T-cell (primary cell): ENCODE data around the gene C12orf50. TPM values are rescaled to one million over a fixed set of nuclear protein-coding genes. Genes with fewer than 3 reads are reported as not detected.
A peak's percentile ranks its signal among the peaks of the same experiment; 100 is the strongest.

ENCODE experiments used
- ATAC-seq, 4 experiments: fragments of 200-7000 bp in 3 of 4; fragments of 150-1000 bp in 1 of 4; cut with Tn5 transposase; replicated peaks in 1 of 4; 1 replicate in 3 of 4; 2 replicates in 1 of 4; pipeline ENCODE4 v1.10.0; 2021; ENCODE audit warnings: moderate library complexity in 3 of 4, mild to moderate bottlenecking in 2 of 4, moderate number of reproducible peaks in 1 of 4
- CTCF ChIA-PET, 2 donors: fragments of 300-600 bp; sonication (Branson Sonifier 250); formaldehyde crosslinking; loops; one replicate each; lab custom pipeline; 2022; ENCODE audit warnings: antibody characterized with exemption in 2 of 2; lab: Charles Lee
- POLR2A ChIA-PET, 2 donors: fragments of 300-600 bp; sonication (Branson Sonifier 250); formaldehyde crosslinking; loops; one replicate each; lab custom pipeline; 2022; ENCODE audit warnings: antibody characterized with exemption in 2 of 2; lab: Charles Lee
- DNase-seq, 35 experiments: peaks; one replicate each; pipeline versions ENCODE4 v3.0.0 to v3.0.0-alpha.2; 2013 to 2023
- H3K27ac ChIP-seq: one replicate; pipeline ENCODE4 v1.5.1; 2013; ENCODE audit warnings: low read length
- H3K27me3 ChIP-seq, 2 experiments: replicated peaks in 1 of 2; 1 replicate in 1 of 2; 2 replicates in 1 of 2; pipeline versions ENCODE4 v1.6.1 to v1.7.0; 2013; ENCODE audit warnings: low read length in 1 of 2, mixed read lengths in 1 of 2; ENCODE audit not compliant: control insufficient read depth in 2 of 2, insufficient read depth in 2 of 2; ENCODE audit errors: extremely low read depth in 1 of 2
- H3K36me3 ChIP-seq, 2 donors: 1 replicate in 1 of 2; 2 replicates in 1 of 2; pipeline versions ENCODE4 v1.6.1 to v1.7.0; 2013; ENCODE audit warnings: low read length in 1 of 2; ENCODE audit not compliant: control insufficient read depth in 2 of 2, insufficient read depth in 1 of 2; ENCODE audit errors: extremely low read depth in 1 of 2
- H3K4me1 ChIP-seq, 2 experiments: 1 replicate in 1 of 2; 2 replicates in 1 of 2; pipeline versions ENCODE4 v1.6.1 to v1.7.0; 2013; ENCODE audit warnings: low read length in 2 of 2, mixed read lengths in 1 of 2; ENCODE audit not compliant: insufficient read depth in 2 of 2, control insufficient read depth in 1 of 2; ENCODE audit errors: extremely low read depth in 1 of 2
- H3K4me3 ChIP-seq, 2 donors: 1 replicate in 1 of 2; 2 replicates in 1 of 2; pipeline versions ENCODE4 v1.5.1 to v1.7.0; 2013; ENCODE audit warnings: mild to moderate bottlenecking in 2 of 2, low read length in 1 of 2, moderate library complexity in 1 of 2; ENCODE audit not compliant: control insufficient read depth in 1 of 2; ENCODE audit errors: extremely low read depth in 1 of 2
- H3K9me3 ChIP-seq: 2 replicates; pipeline ENCODE4 v1.7.0; 2013
- H3K27ac Mint-ChIP-seq, 2 donors: one replicate each; pipeline ENCODE4 v1.8.0; 2020 to 2021; ENCODE audit warnings: mild to moderate bottlenecking in 2 of 2, mixed read lengths in 2 of 2
- H3K27me3 Mint-ChIP-seq, 2 donors: one replicate each; pipeline ENCODE4 v1.8.0; 2021 to 2022; ENCODE audit warnings: mixed read lengths in 2 of 2
- H3K36me3 Mint-ChIP-seq: one replicate; pipeline ENCODE4 v1.8.0; 2021; ENCODE audit warnings: mixed read lengths
- H3K4me1 Mint-ChIP-seq, 3 donors: one replicate each; pipeline ENCODE4 v1.8.0; 2020 to 2022; ENCODE audit warnings: mixed read lengths in 3 of 3, mild to moderate bottlenecking in 1 of 3
- H3K4me3 Mint-ChIP-seq, 3 donors: one replicate each; pipeline ENCODE4 v1.8.0; 2020 to 2022; ENCODE audit warnings: mild to moderate bottlenecking in 3 of 3, mixed read lengths in 3 of 3, moderate library complexity in 3 of 3
- H3K9me3 Mint-ChIP-seq, 3 donors: one replicate each; pipeline ENCODE4 v1.8.0; 2020 to 2022; ENCODE audit warnings: mixed read lengths in 3 of 3
- WGBS: methylation state at CpG from one replicate; pipeline ENCODE4 v1.1.5; 2013; ENCODE audit warnings: missing lambda C conversion rate; ENCODE audit not compliant: insufficient coverage; 5-methylcytosine and 5-hydroxymethylcytosine counted together
- total RNA-seq, 35 experiments: library from RNA in 6 of 35; stranded (reverse) in 6 of 35; fragments of 120-200 nt in 1 of 35; gene quantifications; one replicate each; pipeline versions ENCODE4 v1.2.1 to v1.2.4 and lab custom pipeline; 2013 to 2026

C12orf50 gene
- total RNA-seq, result under 1 TPM in 4 of 5 donors, not detected in 1; 0.07 to 0.15 (median 0.10) TPM
- total RNA-seq (2013), result 0.11 TPM
- total RNA-seq (lab: John Stamatoyannopoulos, UW), result 0 to 0.15 (median 0) reads per million in 29 experiments

DNA sequence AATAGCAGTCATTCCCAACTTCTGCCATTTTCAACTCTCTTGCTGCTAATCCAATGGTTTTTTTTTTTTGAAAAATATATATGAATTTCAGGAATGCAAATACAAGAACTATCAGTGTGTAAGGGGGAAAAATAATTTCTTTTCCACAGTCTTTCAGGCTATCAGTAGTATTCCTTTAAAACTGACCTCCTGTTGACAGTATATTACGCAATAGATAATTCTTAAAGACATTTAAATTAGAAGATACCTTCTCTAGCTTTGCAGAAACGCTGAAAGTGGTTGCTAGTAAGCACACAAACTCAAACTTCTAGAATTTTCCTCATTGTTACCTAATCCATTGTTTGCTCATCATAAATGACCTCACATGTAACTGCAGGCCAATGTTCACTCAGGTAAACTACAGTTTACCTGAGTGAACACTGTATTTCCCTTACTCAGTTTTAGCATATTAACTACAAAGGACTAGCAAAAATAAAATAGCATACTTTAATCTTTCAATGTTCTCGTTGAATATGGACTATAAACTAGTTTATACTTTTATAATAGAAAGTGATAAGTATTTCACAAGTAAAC lies at the start of gene C12orf50:
Gene C12orf50, minus strand, starts transcription at position 309 of the 573 bp plus-strand sequence. CDS start 2,439 bp downstream, outside the sequence.
- peaks cover 4% of the 10 kb centered on the region in 3 donors for H3K4me1 Mint-ChIP-seq
- no peak for DNase-seq
- 57% methylated on average over 1 of the region's 3 CpGs for WGBS
- no peaks in the 10 kb centered on the region for H3K9me3 Mint-ChIP-seq
- H3K27me3 Mint-ChIP-seq, result no peaks in the 10 kb centered on the region
- H3K4me3 Mint-ChIP-seq, result no peak within 1 kb of the TSS
- Histone ChIP-seq H3K27me3 (no peaks in the 10 kb centered on the region), H3K4me1 (no peaks in the 10 kb centered on the region), H3K36me3 (no peaks in the 10 kb centered on the region), H3K27ac (no peak within 1 kb of the TSS), H3K9me3 (no peaks in the 10 kb centered on the region), H3K4me3 (no peak within 1 kb of the TSS)
- ATAC-seq, result no peak
- ChIA-PET POLR2A (interaction anchor here in 1 of 2 donors (0.6 kb wide), 2 partner anchors 10 to 1579 kb away, joined by 3 to 4 read pairs; no protein-coding TSS in a partner anchor), CTCF (no interaction called here)
- H3K27ac Mint-ChIP-seq, result no peak within 1 kb of the TSS
- no peaks in the 10 kb centered on the region for H3K36me3 Mint-ChIP-seq

- peaks cover 45% of the 10 kb centered on the region for H3K36me3 Mint-ChIP-seq
- H3K4me1 Mint-ChIP-seq, result peaks cover 0 to 6% (median 3%) of the 10 kb centered on the region in 3 donors
Measured at GRCh38 chr12:88067301-88067700, 38.1 kb upstream of the C12orf50 start.

GRCh38 chr12:88063375-88063774 lies 34.2 kb upstream of the C12orf50 start:
- Histone ChIP-seq H3K27me3 (no peaks in the 10 kb centered on the region), H3K9me3 (no peaks in the 10 kb centered on the region), H3K4me1 (no peaks in the 10 kb centered on the region), H3K36me3 (peaks cover 0 to 16% of the 10 kb centered on the region in 2 donors), H3K27ac (no peak overlapping the region), H3K4me3 (no peak overlapping the region)
- ChIA-PET CTCF (interaction anchor here in 1 of 2 donors (0.7 kb wide), 1 partner anchor 440 kb away, joined by 5 read pairs; no protein-coding TSS in a partner anchor), POLR2A (no interaction called here)
- no CpG with 5 or more reads among the region's 2 CpGs for WGBS
- H3K27ac Mint-ChIP-seq, result no peak overlapping the region
- H3K27me3 Mint-ChIP-seq, result no peaks in the 10 kb centered on the region
- peaks cover 30% of the 10 kb centered on the region for H3K36me3 Mint-ChIP-seq
- ATAC-seq (no peak), DNase-seq (no peak)
- H3K4me1 Mint-ChIP-seq, result peaks cover 0 to 6% (median 3%) of the 10 kb centered on the region in 3 donors
- no peaks in the 10 kb centered on the region for H3K9me3 Mint-ChIP-seq
- no peak overlapping the region for H3K4me3 Mint-ChIP-seq

More at GRCh38 chr12:88067301-88067700, 38.1 kb upstream of the C12orf50 start:
- no peaks in the 10 kb centered on the region for H3K4me1 ChIP-seq
- Mint-ChIP-seq H3K4me3 (no peak overlapping the region), H3K27me3 (no peaks in the 10 kb centered on the region), H3K27ac (no peak overlapping the region), H3K9me3 (no peaks in the 10 kb centered on the region)
- no peak for DNase-seq
- no peak overlapping the region for H3K4me3 ChIP-seq
- WGBS, result over 99% methylated on average over 9 of the region's 9 CpGs
- ATAC-seq, result no peak
- no peaks in the 10 kb centered on the region for H3K9me3 ChIP-seq
- H3K27me3 ChIP-seq, result no peaks in the 10 kb centered on the region
- ChIA-PET POLR2A (no interaction called here), CTCF (interaction anchor here (0.9 kb wide), 2 partner anchors 12 to 13 kb away, joined by 3 read pairs; no protein-coding TSS in a partner anchor)
- no peak overlapping the region for H3K27ac ChIP-seq
- peaks cover 5 to 21% of the 10 kb centered on the region in 2 donors for H3K36me3 ChIP-seq

GRCh38 chr12:88062474-88062873 lies 33.3 kb upstream of the C12orf50 start:
- POLR2A ChIA-PET, result no interaction called here
- Mint-ChIP-seq H3K9me3 (no peaks in the 10 kb centered on the region), H3K4me3 (no peak overlapping the region), H3K36me3 (peaks cover 34% of the 10 kb centered on the region), H3K4me1 (peaks cover 0 to 6% (median 3%) of the 10 kb centered on the region in 3 donors), H3K27ac (no peak overlapping the region), H3K27me3 (no peaks in the 10 kb centered on the region)
- 80% methylated on average over 1 of the region's 1 CpG for WGBS
- Histone ChIP-seq H3K27ac (no peak overlapping the region), H3K27me3 (no peaks in the 10 kb centered on the region), H3K4me3 (no peak overlapping the region), H3K4me1 (no peaks in the 10 kb centered on the region), H3K36me3 (peaks cover 2 to 21% of the 10 kb centered on the region in 2 donors), H3K9me3 (no peaks in the 10 kb centered on the region)
- DNase-seq (no peak), ATAC-seq (no peak)
- CTCF ChIA-PET, result no interaction called here

DNA sequence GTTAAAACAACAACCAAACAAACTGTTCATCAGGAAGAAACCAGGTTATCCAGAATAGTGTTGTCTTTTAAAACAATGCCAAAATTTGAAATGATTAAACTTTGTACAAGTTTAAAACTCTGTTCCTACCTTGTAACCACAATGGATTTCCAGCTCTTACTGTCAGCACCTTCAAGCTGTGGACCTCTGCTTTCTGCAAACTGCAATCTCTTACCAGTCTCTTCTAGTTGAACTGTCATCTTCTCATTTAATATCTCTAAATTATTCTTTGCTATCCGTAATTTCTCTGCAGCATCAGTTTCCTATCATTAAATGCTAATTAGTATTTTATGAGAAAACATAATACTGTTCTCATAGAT lies 29.5 kb upstream of the C12orf50 start:
- Mint-ChIP-seq H3K27ac (no peak overlapping the region), H3K4me1 (peaks cover 0 to 6% (median 3%) of the 10 kb centered on the region in 3 donors), H3K4me3 (no peak overlapping the region), H3K27me3 (no peaks in the 10 kb centered on the region), H3K36me3 (peaks cover 43% of the 10 kb centered on the region), H3K9me3 (no peaks in the 10 kb centered on the region)
- Histone ChIP-seq H3K4me3 (no peak overlapping the region), H3K9me3 (no peaks in the 10 kb centered on the region), H3K27me3 (no peaks in the 10 kb centered on the region), H3K27ac (no peak overlapping the region), H3K36me3 (peaks cover 2 to 32% of the 10 kb centered on the region in 2 donors), H3K4me1 (no peaks in the 10 kb centered on the region)
- CTCF ChIA-PET, result no interaction called here
- POLR2A ChIA-PET, result no interaction called here
- no CpG with 5 or more reads among the region's 1 CpG for WGBS
- DNase-seq, result no peak
- no peak for ATAC-seq

GRCh38 chr12:88057994-88058718 lies 29.0 kb upstream of the C12orf50 start:
- H3K27me3 Mint-ChIP-seq, result no peaks in the 10 kb centered on the region
- Histone ChIP-seq H3K4me3 (no peak overlapping the region), H3K27me3 (no peaks in the 10 kb centered on the region), H3K4me1 (no peaks in the 10 kb centered on the region), H3K9me3 (no peaks in the 10 kb centered on the region), H3K27ac (no peak overlapping the region), H3K36me3 (peaks cover 2 to 33% of the 10 kb centered on the region in 2 donors)
- POLR2A ChIA-PET, result no interaction called here
- H3K9me3 Mint-ChIP-seq, result no peaks in the 10 kb centered on the region
- 95% methylated on average over 4 of the region's 4 CpGs for WGBS
- ATAC-seq (peak in 1 of 4 experiments; percentile 27), DNase-seq (no peak)
- H3K4me1 Mint-ChIP-seq, result peaks cover 0 to 2% (median 0%) of the 10 kb centered on the region in 3 donors
- CTCF ChIA-PET, result no interaction called here
- H3K36me3 Mint-ChIP-seq, result peaks cover 39% of the 10 kb centered on the region
- H3K27ac Mint-ChIP-seq, result no peak overlapping the region
- no peak overlapping the region for H3K4me3 Mint-ChIP-seq
